ENCODE data around the gene MYH15.

Gene MYH15

GRCh38 chr3:108334701-108335100, 175.7 kb downstream of the MYH15 start:
- DNase-seq (ENCODE audit: low read depth) = no peak

GRCh38 chr3:108333961-108334360, 176.4 kb downstream of the MYH15 start:
- no peak for DNase-seq (ENCODE audit: low read depth)

GRCh38 chr3:108331792-108332191, 178.6 kb downstream of the MYH15 start:
- no peak for DNase-seq (ENCODE audit: low read depth)

Data from non-pigmented ciliary epithelial cell (primary cell).